ACC112 (cell line): ENCODE results near the gene PPFIA4.

ENCODE experiments used
- H2AFZ ChIP-seq: fragments of 200-600 bp; sonication (generic); one replicate; pipeline ENCODE4 v1.6.0; 2017; ENCODE audit warnings: antibody characterized with exemption, low read length; ENCODE audit not compliant: unreplicated experiment
- H3K27ac ChIP-seq: fragments of 200-600 bp; sonication (generic); 2 replicates; pipeline ENCODE4 v1.5.1; 2014; ENCODE audit warnings: low read depth, mild to moderate bottlenecking, antibody characterized with exemption, low read length, moderate library complexity
- H3K27me3 ChIP-seq: fragments of 200-600 bp; sonication (generic); 2 replicates; pipeline ENCODE4 v1.6.1; 2014; ENCODE audit warnings: mild to moderate bottlenecking, antibody characterized with exemption, low read length, moderate library complexity, mixed read lengths; ENCODE audit not compliant: insufficient read depth
- H3K36me3 ChIP-seq: fragments of 200-600 bp; sonication (generic); 2 replicates; pipeline ENCODE4 v1.6.1; 2016; ENCODE audit warnings: mild to moderate bottlenecking, antibody characterized with exemption, low read length, moderate library complexity, mixed read lengths; ENCODE audit not compliant: insufficient read depth
- H3K4me1 ChIP-seq: fragments of 200-600 bp; sonication (generic); one replicate; pipeline ENCODE4 v1.6.1; 2016; ENCODE audit warnings: low read length, mixed read lengths; ENCODE audit not compliant: insufficient read depth, unreplicated experiment, control insufficient read depth
- H3K4me3 ChIP-seq: fragments of 200-600 bp; sonication (generic); 2 replicates; pipeline ENCODE4 v1.5.1; 2014; ENCODE audit warnings: mild to moderate bottlenecking, low read depth, low read length
- H3K79me2 ChIP-seq: fragments of 200-600 bp; sonication (generic); one replicate; pipeline ENCODE4 v1.6.0; 2016; ENCODE audit warnings: low read length; ENCODE audit not compliant: control insufficient read depth, unreplicated experiment, insufficient read depth

PPFIA4 gene

DNA sequence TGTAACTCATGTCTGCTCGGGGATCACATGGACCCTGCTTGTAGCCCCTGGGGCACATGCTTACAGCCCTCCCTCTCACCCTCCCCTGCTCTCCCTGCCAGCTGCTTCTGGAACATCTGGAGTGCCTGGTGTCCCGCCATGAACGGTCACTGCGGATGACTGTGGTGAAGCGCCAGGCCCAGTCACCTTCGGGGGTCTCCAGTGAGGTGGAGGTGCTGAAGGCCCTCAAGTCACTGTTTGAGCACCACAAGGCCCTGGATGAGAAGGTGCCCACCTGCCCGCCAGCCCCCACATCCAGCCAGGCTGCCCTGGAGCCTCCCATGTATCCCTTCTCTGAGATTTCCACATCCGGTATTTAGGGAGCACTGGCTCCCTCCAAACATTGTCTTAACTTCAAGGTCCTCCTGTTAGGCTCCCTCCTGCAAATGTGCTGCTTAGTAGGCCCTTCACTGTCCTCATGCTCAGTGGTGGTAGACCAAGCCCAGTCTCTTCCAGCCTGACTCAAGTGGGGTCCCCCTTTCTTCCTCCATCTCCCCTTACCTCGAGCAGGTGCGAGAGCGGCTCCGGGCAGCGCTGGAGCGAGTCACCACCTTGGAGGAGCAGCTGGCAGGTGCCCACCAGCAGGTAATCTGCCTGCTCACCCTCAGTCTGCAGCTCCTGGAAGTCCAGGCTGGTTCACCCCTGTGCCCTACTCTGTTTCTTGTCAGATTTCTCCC is 17.7 kb downstream of the PPFIA4 start:
- H3K36me3 ChIP-seq = peaks cover 4% of the 10 kb centered on the region; the same call in 1 of the 2 replicates
- H3K4me1 ChIP-seq = peaks cover 25% of the 10 kb centered on the region
- H3K27me3 ChIP-seq = no peaks in the 10 kb centered on the region
- H3K79me2 ChIP-seq = peaks cover 3% of the 10 kb centered on the region
- no peak overlapping the region for H2AFZ ChIP-seq
- no peak overlapping the region for H3K4me3 ChIP-seq
- H3K27ac ChIP-seq = no peak overlapping the region

- H3K79me2 ChIP-seq = peaks cover 3% of the 10 kb centered on the region
- no peak overlapping the region for H2AFZ ChIP-seq
- peaks cover 24% of the 10 kb centered on the region for H3K4me1 ChIP-seq
- H3K27me3 ChIP-seq = no peaks in the 10 kb centered on the region
- no peak overlapping the region for H3K27ac ChIP-seq
- no peak overlapping the region for H3K4me3 ChIP-seq
- H3K36me3 ChIP-seq = peaks cover 1% of the 10 kb centered on the region; the same call in 1 of the 2 replicates
These were observed 18.4 kb downstream of the PPFIA4 start for GRCh38 chr1:203044546-203045250.

DNA sequence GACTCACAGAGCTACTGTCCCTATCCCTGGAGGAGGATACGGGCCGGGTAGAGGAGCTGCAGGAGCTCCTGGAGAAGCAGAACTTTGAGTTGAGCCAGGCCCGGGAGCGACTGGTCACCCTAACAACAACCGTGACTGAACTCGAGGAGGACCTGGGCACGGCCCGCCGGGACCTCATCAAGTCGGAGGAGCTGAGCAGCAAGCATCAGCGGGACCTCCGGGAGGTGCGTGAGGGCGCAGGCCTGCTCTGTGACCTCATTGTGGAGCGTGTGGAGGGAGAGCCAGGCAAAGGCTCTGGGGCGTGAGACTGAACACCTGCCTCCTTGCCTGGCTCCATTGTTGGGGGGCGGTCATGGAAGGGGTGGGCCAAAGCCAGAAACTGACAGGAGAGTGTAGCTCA is 19.0 kb downstream of the PPFIA4 start:
- peaks cover 24% of the 10 kb centered on the region for H3K4me1 ChIP-seq

GRCh38 chr1:203045821-203046594 is 19.7 kb downstream of the PPFIA4 start:
- Histone ChIP-seq H3K27ac (no peak overlapping the region), H3K4me3 (no peak overlapping the region), H3K79me2 (peaks cover 3% of the 10 kb centered on the region), H3K4me1 (peaks cover 24% of the 10 kb centered on the region), H3K36me3 (no peaks in the 10 kb centered on the region), H2AFZ (no peak overlapping the region), H3K27me3 (no peaks in the 10 kb centered on the region)

More for the DNA sequence above, 19.0 kb downstream of the PPFIA4 start:
- no peaks in the 10 kb centered on the region for H3K27me3 ChIP-seq
- H2AFZ ChIP-seq = no peak overlapping the region
- peaks cover 3% of the 10 kb centered on the region for H3K79me2 ChIP-seq
- H3K4me3 ChIP-seq = no peak overlapping the region
- no peak overlapping the region for H3K27ac ChIP-seq
- H3K36me3 ChIP-seq = no peaks in the 10 kb centered on the region

DNA sequence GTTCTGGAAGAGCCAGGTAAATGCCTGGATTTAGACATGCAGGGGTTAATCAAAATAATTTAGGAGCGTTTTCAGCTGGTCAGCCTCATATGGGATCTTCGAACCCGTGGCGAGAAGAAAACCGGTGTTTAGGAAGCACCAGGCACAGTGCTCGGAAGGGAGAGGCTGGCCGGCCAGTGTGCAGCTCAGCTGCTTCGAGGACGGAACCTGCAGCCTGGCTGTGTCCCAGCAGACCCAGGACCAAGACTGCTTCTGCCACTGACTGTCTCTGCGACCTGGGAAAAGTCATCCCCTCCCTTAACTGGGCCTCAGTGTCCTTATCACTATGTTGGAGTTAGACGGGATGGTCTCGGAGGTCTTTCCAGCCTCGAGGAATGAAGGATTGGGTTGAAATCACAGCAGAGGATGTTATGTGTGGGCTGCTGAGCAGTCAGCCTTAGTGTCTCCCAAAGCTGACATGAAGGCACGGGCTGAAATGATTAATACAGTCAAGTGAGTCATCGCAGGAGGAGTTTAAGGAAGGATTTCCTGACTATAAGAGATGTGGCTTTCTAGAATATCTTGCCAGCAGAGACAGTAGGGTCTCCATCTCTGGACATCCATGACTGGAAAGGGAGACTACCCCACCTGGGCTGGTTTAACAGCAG is 20.8 kb downstream of the PPFIA4 start:
- 0 out of 2 replicates have a peak overlapping the region, but pooled peaks have one; percentile 15 for H3K4me3 ChIP-seq
- H3K36me3 ChIP-seq = no peaks in the 10 kb centered on the region
- H3K27ac ChIP-seq = peak overlapping the region; percentile 7; the same call in 1 of the 2 replicates
- H3K4me1 ChIP-seq = peaks cover 18% of the 10 kb centered on the region
- H3K27me3 ChIP-seq = no peaks in the 10 kb centered on the region
- no peak overlapping the region for H2AFZ ChIP-seq
- H3K79me2 ChIP-seq = no peaks in the 10 kb centered on the region

- Histone ChIP-seq H3K79me2 (no peaks in the 10 kb centered on the region), H3K36me3 (no peaks in the 10 kb centered on the region), H3K4me3 (no peak overlapping the region), H3K27me3 (no peaks in the 10 kb centered on the region), H2AFZ (no peak overlapping the region), H3K27ac (no peak overlapping the region), H3K4me1 (peaks cover 18% of the 10 kb centered on the region)
These were observed 21.8 kb downstream of the PPFIA4 start for GRCh38 chr1:203048086-203048485.

- H3K36me3 ChIP-seq = no peaks in the 10 kb centered on the region
- peaks cover 18% of the 10 kb centered on the region for H3K4me1 ChIP-seq
- H3K79me2 ChIP-seq = no peaks in the 10 kb centered on the region
- no peaks in the 10 kb centered on the region for H3K27me3 ChIP-seq
- no peak overlapping the region for H3K27ac ChIP-seq
- H3K4me3 ChIP-seq = no peak overlapping the region
- no peak overlapping the region for H2AFZ ChIP-seq
These were observed 22.3 kb downstream of the PPFIA4 start for GRCh38 chr1:203048555-203049051.

DNA sequence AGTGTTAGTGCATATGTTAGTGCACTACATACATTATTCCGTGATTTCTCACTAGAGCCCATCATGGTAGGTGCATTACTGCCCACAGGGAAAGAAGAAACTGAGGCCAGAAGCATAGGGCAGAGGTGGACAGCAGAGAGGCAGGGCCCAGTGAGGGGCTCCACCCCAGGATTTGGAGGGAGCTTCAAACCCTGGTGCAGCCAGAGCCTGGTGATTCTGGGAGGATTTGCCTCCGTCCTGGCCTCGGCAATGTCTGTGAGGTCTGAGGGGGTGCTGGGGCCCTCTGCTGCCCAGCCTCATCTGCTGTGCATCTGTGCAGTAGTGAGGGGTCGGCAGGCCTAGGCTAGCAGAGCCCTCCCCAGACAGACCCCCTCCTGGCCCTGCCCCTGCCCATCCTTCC is 22.8 kb downstream of the PPFIA4 start:
- Histone ChIP-seq H3K4me3 (no peak overlapping the region), H3K27ac (no peak overlapping the region), H3K27me3 (no peaks in the 10 kb centered on the region), H3K4me1 (peaks cover 18% of the 10 kb centered on the region), H3K79me2 (no peaks in the 10 kb centered on the region), H2AFZ (no peak overlapping the region), H3K36me3 (no peaks in the 10 kb centered on the region)

DNA sequence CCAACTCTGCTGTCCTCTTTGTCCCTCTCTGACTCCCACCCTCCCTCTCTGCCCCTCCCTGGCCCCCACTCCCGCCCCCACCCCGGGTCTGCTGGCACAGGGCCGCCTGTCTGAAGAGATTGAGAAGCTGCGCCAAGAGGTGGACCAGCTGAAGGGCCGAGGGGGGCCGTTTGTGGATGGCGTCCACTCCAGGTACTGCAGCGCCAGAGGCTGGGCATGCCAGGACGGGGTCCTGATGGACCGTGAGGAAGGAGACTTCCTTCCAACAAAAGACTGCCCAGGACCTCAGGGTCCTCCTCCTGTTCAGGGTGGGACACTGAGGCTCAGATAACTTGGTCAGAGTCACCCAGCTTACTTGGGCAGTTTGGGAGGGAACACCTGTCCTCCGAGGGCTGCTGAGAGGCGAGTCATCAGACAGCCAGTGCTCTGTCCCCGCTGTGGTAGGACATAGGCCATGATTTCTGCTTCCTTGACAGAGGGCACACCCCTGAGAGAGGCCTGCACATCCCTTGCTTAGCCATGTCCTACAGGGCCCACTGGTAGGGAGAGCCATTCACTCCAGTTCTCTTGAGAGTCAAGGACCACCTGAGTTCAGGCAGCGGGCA is 23.4 kb downstream of the PPFIA4 start:
- H3K4me1 ChIP-seq = peaks cover 18% of the 10 kb centered on the region
- H3K27me3 ChIP-seq = no peaks in the 10 kb centered on the region
- H3K79me2 ChIP-seq = no peaks in the 10 kb centered on the region
- no peak overlapping the region for H2AFZ ChIP-seq
- no peak overlapping the region for H3K27ac ChIP-seq
- H3K36me3 ChIP-seq = no peaks in the 10 kb centered on the region
- H3K4me3 ChIP-seq = no peak overlapping the region

DNA sequence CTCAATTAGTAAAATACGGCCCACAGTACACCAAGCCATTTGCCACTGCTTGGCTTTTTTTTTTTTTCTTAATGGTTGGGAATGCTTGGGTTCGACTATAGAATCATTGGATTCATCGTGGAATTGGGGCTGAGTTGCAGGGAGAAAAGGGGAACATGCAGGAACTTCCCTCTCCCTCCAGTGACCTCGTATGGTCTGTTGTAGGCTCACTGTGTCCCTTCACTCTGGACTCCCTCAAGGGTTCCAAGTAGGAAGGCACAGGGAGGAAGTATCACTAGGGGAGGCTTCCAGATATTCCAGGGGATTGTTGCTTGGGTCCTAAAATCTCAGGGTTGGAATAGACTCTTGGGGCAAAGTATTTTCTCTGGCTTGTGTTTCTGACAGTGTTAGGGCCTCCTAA is 24.5 kb downstream of the PPFIA4 start:
- peaks cover 18% of the 10 kb centered on the region for H3K4me1 ChIP-seq
- no peak overlapping the region for H3K4me3 ChIP-seq
- H2AFZ ChIP-seq = no peak overlapping the region
- no peaks in the 10 kb centered on the region for H3K27me3 ChIP-seq
- H3K27ac ChIP-seq = no peak overlapping the region
- H3K79me2 ChIP-seq = no peaks in the 10 kb centered on the region
- H3K36me3 ChIP-seq = no peaks in the 10 kb centered on the region; the same call in 1 of the 2 replicates
